H9 (cell line): Measurements from ENCODE around the gene DNAJC11. TPM values are rescaled to one million over a fixed set of nuclear protein-coding genes. Genes with fewer than 3 reads are reported as not detected.

ENCODE experiments used
- DNase-seq: peaks from one replicate; pipeline ENCODE4 v3.0.0-alpha.2; 2017
- H2AFZ ChIP-seq: one replicate; pipeline ENCODE4 v1.6.1; 2013; ENCODE audit warnings: mild to moderate bottlenecking, low read length, control low read depth, moderate library complexity
- H2AK5ac ChIP-seq: 2 replicates; pipeline ENCODE4 v1.6.1; 2013; ENCODE audit warnings: low read length, control low read depth, mixed read lengths; ENCODE audit not compliant: insufficient read length
- H2BK120ac ChIP-seq: one replicate; pipeline ENCODE4 v1.6.1; 2013; ENCODE audit warnings: low read depth, mild to moderate bottlenecking, low read length, control low read depth, inconsistent platforms; ENCODE audit not compliant: poor library complexity, severe bottlenecking
- H2BK12ac ChIP-seq: 2 replicates; pipeline ENCODE4 v1.6.1; 2013; ENCODE audit warnings: low read length, control low read depth, mixed read lengths, low read depth; ENCODE audit not compliant: insufficient read length
- H2BK15ac ChIP-seq: 2 replicates; pipeline ENCODE4 v1.6.1; 2013; ENCODE audit warnings: low read depth, low read length, control low read depth
- H2BK20ac ChIP-seq: one replicate; pipeline ENCODE4 v1.6.1; 2013; ENCODE audit warnings: low read depth, mild to moderate bottlenecking, low read length, control low read depth, inconsistent platforms; ENCODE audit not compliant: poor library complexity, severe bottlenecking
- H2BK5ac ChIP-seq: 2 replicates; pipeline ENCODE4 v1.6.1; 2013; ENCODE audit warnings: low read length, control low read depth, mixed read lengths; ENCODE audit not compliant: insufficient read length
- H3K14ac ChIP-seq: 2 replicates; pipeline ENCODE4 v1.6.1; 2013; ENCODE audit warnings: low read length, control low read depth; ENCODE audit not compliant: insufficient read depth
- H3K18ac ChIP-seq: 2 replicates; pipeline ENCODE4 v1.6.1; 2013; ENCODE audit warnings: low read depth, mild to moderate bottlenecking, mixed read lengths, low read length, control low read depth; ENCODE audit not compliant: insufficient read length
- H3K23ac ChIP-seq: 2 replicates; pipeline ENCODE4 v1.6.1; 2013; ENCODE audit warnings: low read length, control low read depth, mixed read lengths, low read depth; ENCODE audit not compliant: insufficient read length
- H3K23me2 ChIP-seq: 2 replicates; pipeline ENCODE4 v1.6.1; 2013; ENCODE audit warnings: low read depth, mild to moderate bottlenecking, mixed read lengths, low read length, control low read depth; ENCODE audit not compliant: insufficient read length, poor library complexity, severe bottlenecking
- H3K27ac ChIP-seq: 2 replicates; pipeline ENCODE4 v1.5.1; 2013; ENCODE audit warnings: low read length, control low read depth, mixed read lengths, low read depth; ENCODE audit not compliant: insufficient read length
- H3K27me3 ChIP-seq: 2 replicates; pipeline ENCODE4 v1.6.1; 2013; ENCODE audit warnings: low read length, control low read depth, inconsistent platforms; ENCODE audit not compliant: insufficient read depth
- H3K4ac ChIP-seq: 2 replicates; pipeline ENCODE4 v1.6.1; 2013; ENCODE audit warnings: low read depth, mild to moderate bottlenecking, control low read depth, inconsistent platforms, low read length, moderate library complexity
- H3K4me1 ChIP-seq: 2 replicates; pipeline ENCODE4 v1.6.1; 2013; ENCODE audit warnings: low read length, control low read depth, inconsistent platforms; ENCODE audit not compliant: insufficient read depth
- H3K4me2 ChIP-seq: 2 replicates; pipeline ENCODE4 v1.6.1; 2013; ENCODE audit warnings: low read length, control low read depth, mixed read lengths; ENCODE audit not compliant: insufficient read length, insufficient read depth
- H3K56ac ChIP-seq: 2 replicates; pipeline ENCODE4 v1.6.1; 2013; ENCODE audit warnings: low read depth, mild to moderate bottlenecking, mixed read lengths, low read length, control low read depth; ENCODE audit not compliant: insufficient read length
- H3K79me1 ChIP-seq: 2 replicates; pipeline ENCODE4 v1.6.1; 2013; ENCODE audit warnings: low read depth, mild to moderate bottlenecking, moderate library complexity, low read length, control low read depth, inconsistent platforms; ENCODE audit not compliant: insufficient read depth, poor library complexity, severe bottlenecking
- H3K79me2 ChIP-seq: 2 replicates; pipeline ENCODE4 v1.6.1; 2013; ENCODE audit warnings: low read length, control low read depth, inconsistent platforms; ENCODE audit not compliant: insufficient read depth
- H3K9ac ChIP-seq: 2 replicates; pipeline ENCODE4 v1.6.1; 2013; ENCODE audit warnings: low read length, control low read depth, mixed read lengths; ENCODE audit not compliant: insufficient read length; ENCODE audit errors: extremely low read depth
- H3K9me3 ChIP-seq: one replicate; pipeline ENCODE4 v1.6.1; 2013; ENCODE audit warnings: low read depth, low read length, inconsistent platforms; ENCODE audit not compliant: control insufficient read depth
- H3T11ph ChIP-seq: one replicate; pipeline ENCODE4 v1.6.1; 2013; ENCODE audit warnings: mild to moderate bottlenecking, low read length, control low read depth, inconsistent platforms
- H4K20me1 ChIP-seq: one replicate; pipeline ENCODE4 v1.6.1; 2013; ENCODE audit not compliant: control insufficient read depth, insufficient read length, insufficient read depth
- H4K5ac ChIP-seq: 2 replicates; pipeline ENCODE4 v1.6.1; 2013; ENCODE audit warnings: low read depth, mild to moderate bottlenecking, mixed read lengths, low read length, control low read depth; ENCODE audit not compliant: insufficient read length
- H4K8ac ChIP-seq: replicated peaks from 2 replicates; pipeline ENCODE4 v1.6.1; 2013; ENCODE audit warnings: low read length, control low read depth, mixed read lengths, low read depth; ENCODE audit not compliant: insufficient read length
- H4K91ac ChIP-seq: 2 replicates; pipeline ENCODE4 v1.6.1; 2013; ENCODE audit warnings: low read depth, mild to moderate bottlenecking, moderate library complexity, mixed read lengths, low read length, control low read depth; ENCODE audit not compliant: insufficient read length
- H3K27ac Mint-ChIP-seq, 3 experiments: 2 replicates in 2 of 3; 3 replicates in 1 of 3; pipeline ENCODE4 v1.8.0; 2020 to 2021; ENCODE audit warnings: mixed read lengths in 3 of 3, mild to moderate bottlenecking in 1 of 3, moderate library complexity in 1 of 3
- H3K27me3 Mint-ChIP-seq: 2 replicates; pipeline ENCODE4 v1.8.0; 2021; ENCODE audit warnings: low read depth, mild to moderate bottlenecking, moderate library complexity, mixed read lengths
- H3K36me3 Mint-ChIP-seq, 3 experiments: 2 replicates in 2 of 3; 3 replicates in 1 of 3; pipeline ENCODE4 v1.8.0; 2020 to 2021; ENCODE audit warnings: low read depth in 3 of 3, mixed read lengths in 3 of 3; ENCODE audit not compliant: insufficient read depth in 1 of 3
- H3K4me1 Mint-ChIP-seq, 2 experiments: 2 replicates each; pipeline ENCODE4 v1.8.0; 2020; ENCODE audit warnings: mixed read lengths in 2 of 2
- H3K4me3 Mint-ChIP-seq, 2 experiments: 2 replicates in 1 of 2; 3 replicates in 1 of 2; pipeline ENCODE4 v1.8.0; 2020 to 2021; ENCODE audit warnings: mild to moderate bottlenecking in 2 of 2, mixed read lengths in 2 of 2, moderate library complexity in 1 of 2
- H3K9me3 Mint-ChIP-seq, 2 experiments: 2 replicates in 1 of 2; 3 replicates in 1 of 2; pipeline ENCODE4 v1.8.0; 2020; ENCODE audit warnings: mild to moderate bottlenecking in 2 of 2, mixed read lengths in 2 of 2, moderate library complexity in 1 of 2
- WGBS: extraction: QIAGEN DNeasy Blood & Tissue Kit; methylation state at CpG from one replicate; pipeline ENCODE4 v1.1.7; 2013; ENCODE audit warnings: missing lambda C conversion rate, low lambda C conversion rate, mixed read lengths; ENCODE audit not compliant: insufficient read length; ENCODE audit errors: extremely low coverage; 5-methylcytosine and 5-hydroxymethylcytosine counted together
- total RNA-seq: library from RNA; stranded (reverse); gene quantifications from 2 replicates; pipeline ENCODE4 v1.2.1, GENCODE V29; 2021
- TF ChIP-seq, protein P1 (sequence below): fragments of 200-600 bp; sonication (generic); conservative IDR thresholded peaks from 3 replicates; pipeline ENCODE4 v1.8.0; 2021; ENCODE audit warnings: antibody characterized with exemption, mild to moderate bottlenecking

The DNAJC11 gene
- total RNA-seq, 1 experiment from 2014 or later: 88.5 TPM

DNA sequence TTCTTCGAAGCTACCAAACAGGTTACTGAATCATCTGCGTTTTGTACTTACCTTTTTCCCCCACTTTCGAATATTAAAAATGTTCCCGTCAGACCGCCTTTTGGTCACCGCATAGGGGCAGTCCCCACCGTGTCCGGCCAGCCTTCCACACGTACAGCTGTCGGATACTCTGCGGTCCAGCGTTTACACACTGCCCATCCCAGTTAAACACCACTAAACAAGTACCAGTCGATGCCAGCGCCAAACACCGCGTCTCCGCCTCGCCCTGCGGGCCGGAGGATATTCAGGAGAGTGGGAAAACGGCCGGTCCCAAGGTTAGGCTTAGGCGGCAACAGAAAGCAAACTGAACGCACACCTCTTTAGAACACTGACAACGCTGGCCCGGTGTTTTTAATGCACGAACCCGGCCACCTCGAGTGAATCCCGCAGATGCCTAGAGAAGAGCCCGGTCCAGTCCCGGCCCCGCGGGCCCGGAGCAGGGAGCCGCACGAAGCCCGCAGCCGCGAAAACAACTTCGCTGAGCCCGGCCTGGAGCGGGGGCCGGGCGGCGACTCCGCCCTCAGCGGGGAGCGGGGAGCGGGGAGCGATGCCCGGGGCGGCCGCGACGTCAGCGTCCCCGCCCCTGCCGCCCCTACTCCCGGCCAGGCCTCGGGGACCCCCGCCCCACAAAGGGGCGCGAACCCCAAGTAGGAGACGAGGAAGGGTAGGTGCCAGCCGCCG, 88.8 kb downstream of the DNAJC11 start:
- H3K27me3 ChIP-seq: no peaks in the 10 kb centered on the region
- H3K9me3 ChIP-seq: no peaks in the 10 kb centered on the region
- no peak overlapping the region for H3K56ac ChIP-seq
- no peak overlapping the region for H2BK120ac ChIP-seq
- peak overlapping the region; percentile 2 for H2AFZ ChIP-seq
- H3K23ac ChIP-seq: no peak overlapping the region
- no peak overlapping the region for H4K8ac ChIP-seq
- peak overlapping the region; percentile 2 for H3K9ac ChIP-seq
- H4K91ac ChIP-seq: no peak overlapping the region
- Mint-ChIP-seq H3K27me3 (peaks cover 14% of the 10 kb centered on the region), H3K4me3 (peak overlapping the region; percentile 81 to 89), H3K4me1 (peaks cover 13 to 15% of the 10 kb centered on the region in 2 experiments), H3K27ac (peak overlapping the region in 2 of 3 experiments; percentile 32 to 89; a peak in 3 of 7 replicates), H3K9me3 (no peaks in the 10 kb centered on the region; a peak in 1 of 5 replicates), H3K36me3 (peaks cover 3 to 18% (median 11%) of the 10 kb centered on the region in 3 experiments; a peak in 6 of 7 replicates)
- no peak overlapping the region for H2BK20ac ChIP-seq
- no peak overlapping the region for H2BK15ac ChIP-seq
- TF ChIP-seq, protein P1, sequence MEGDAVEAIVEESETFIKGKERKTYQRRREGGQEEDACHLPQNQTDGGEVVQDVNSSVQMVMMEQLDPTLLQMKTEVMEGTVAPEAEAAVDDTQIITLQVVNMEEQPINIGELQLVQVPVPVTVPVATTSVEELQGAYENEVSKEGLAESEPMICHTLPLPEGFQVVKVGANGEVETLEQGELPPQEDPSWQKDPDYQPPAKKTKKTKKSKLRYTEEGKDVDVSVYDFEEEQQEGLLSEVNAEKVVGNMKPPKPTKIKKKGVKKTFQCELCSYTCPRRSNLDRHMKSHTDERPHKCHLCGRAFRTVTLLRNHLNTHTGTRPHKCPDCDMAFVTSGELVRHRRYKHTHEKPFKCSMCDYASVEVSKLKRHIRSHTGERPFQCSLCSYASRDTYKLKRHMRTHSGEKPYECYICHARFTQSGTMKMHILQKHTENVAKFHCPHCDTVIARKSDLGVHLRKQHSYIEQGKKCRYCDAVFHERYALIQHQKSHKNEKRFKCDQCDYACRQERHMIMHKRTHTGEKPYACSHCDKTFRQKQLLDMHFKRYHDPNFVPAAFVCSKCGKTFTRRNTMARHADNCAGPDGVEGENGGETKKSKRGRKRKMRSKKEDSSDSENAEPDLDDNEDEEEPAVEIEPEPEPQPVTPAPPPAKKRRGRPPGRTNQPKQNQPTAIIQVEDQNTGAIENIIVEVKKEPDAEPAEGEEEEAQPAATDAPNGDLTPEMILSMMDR: no peak
- peaks cover 6% of the 10 kb centered on the region for H3K79me1 ChIP-seq
- no peak overlapping the region for H4K5ac ChIP-seq
- WGBS: no CpG with 5 or more reads among the region's 67 CpGs
- H3K4me1 ChIP-seq: no peaks in the 10 kb centered on the region
- H2AK5ac ChIP-seq: no peak overlapping the region
- H3T11ph ChIP-seq: no peak overlapping the region
- no peak for DNase-seq
- H2BK12ac ChIP-seq: no peak overlapping the region
- H3K14ac ChIP-seq: no peak overlapping the region
- no peak overlapping the region for H3K18ac ChIP-seq
- H4K20me1 ChIP-seq: no peaks in the 10 kb centered on the region
- peaks cover 14% of the 10 kb centered on the region; the same call in 1 of the 2 replicates for H3K79me2 ChIP-seq
- peak overlapping the region; percentile 76 for H3K4me2 ChIP-seq
- no peak overlapping the region for H3K4ac ChIP-seq
- H3K27ac ChIP-seq: no peak overlapping the region
- peaks cover 17% of the 10 kb centered on the region for H3K23me2 ChIP-seq
- H2BK5ac ChIP-seq: no peak overlapping the region
